T-helper 17 cell (primary cell): Measurements from ENCODE around the gene HDAC10. TPM values are rescaled to one million over a fixed set of nuclear protein-coding genes. Genes with fewer than 3 reads are reported as not detected.

Source experiments
- ATAC-seq: fragments of 150-1000 bp; cut with Tn5 transposase; 2 replicates; pipeline ENCODE4 v1.10.0; 2021; ENCODE audit warnings: mild to moderate bottlenecking, moderate library complexity
- DNase-seq, 3 donors: peaks; one replicate each; pipeline versions ENCODE4 v3.0.0 to v3.0.0-alpha.2; 2020 to 2021
- H3K9me3 ChIP-seq: one replicate; pipeline ENCODE4 v1.7.0; 2013; ENCODE audit warnings: low read length, mild to moderate bottlenecking; ENCODE audit not compliant: control insufficient read depth, poor library complexity, severe bottlenecking
- H3K27ac Mint-ChIP-seq: one replicate; pipeline ENCODE4 v1.8.0; 2022; ENCODE audit warnings: mild to moderate bottlenecking, moderate library complexity, mixed read lengths
- H3K27me3 Mint-ChIP-seq: one replicate; pipeline ENCODE4 v1.8.0; 2022; ENCODE audit warnings: mixed read lengths
- H3K36me3 Mint-ChIP-seq: one replicate; pipeline ENCODE4 v1.8.0; 2022; ENCODE audit warnings: low read depth, mixed read lengths
- H3K4me1 Mint-ChIP-seq: one replicate; pipeline ENCODE4 v1.8.0; 2022; ENCODE audit warnings: mild to moderate bottlenecking, mixed read lengths
- H3K4me3 Mint-ChIP-seq: one replicate; pipeline ENCODE4 v1.8.0; 2022; ENCODE audit warnings: mild to moderate bottlenecking, moderate library complexity, mixed read lengths
- total RNA-seq, 4 donors: library from RNA in 2 of 4; stranded (reverse) in 2 of 4; gene quantifications; one replicate each; pipeline ENCODE4 v1.2.3 and lab custom pipeline; 2022 to 2026

The HDAC10 gene
- total RNA-seq, 2 donors from 2014 or later, result 95.5 to 105 TPM

- Mint-ChIP-seq H3K27me3 (no peaks in the 10 kb centered on the region), H3K4me1 (peaks cover 29% of the 10 kb centered on the region), H3K4me3 (peak overlapping the region; percentile 94), H3K36me3 (peaks cover 2% of the 10 kb centered on the region), H3K27ac (peak overlapping the region; percentile 92)
- no peak for ATAC-seq
- H3K9me3 ChIP-seq, result no peaks in the 10 kb centered on the region
- no peak for DNase-seq
Measured at GRCh38 chr22:50243685-50244419, 7.2 kb downstream of the HDAC10 start.

GRCh38 chr22:50242406-50242949 lies 8.6 kb downstream of the HDAC10 start:
- no peaks in the 10 kb centered on the region for H3K9me3 ChIP-seq
- H3K4me3 Mint-ChIP-seq, result peak overlapping the region; percentile 94
- DNase-seq (no peak), ATAC-seq (no peak)
- H3K4me1 Mint-ChIP-seq, result peaks cover 27% of the 10 kb centered on the region
- no peaks in the 10 kb centered on the region for H3K27me3 Mint-ChIP-seq
- H3K27ac Mint-ChIP-seq, result peak overlapping the region; percentile 92
- peaks cover 2% of the 10 kb centered on the region for H3K36me3 Mint-ChIP-seq

DNA sequence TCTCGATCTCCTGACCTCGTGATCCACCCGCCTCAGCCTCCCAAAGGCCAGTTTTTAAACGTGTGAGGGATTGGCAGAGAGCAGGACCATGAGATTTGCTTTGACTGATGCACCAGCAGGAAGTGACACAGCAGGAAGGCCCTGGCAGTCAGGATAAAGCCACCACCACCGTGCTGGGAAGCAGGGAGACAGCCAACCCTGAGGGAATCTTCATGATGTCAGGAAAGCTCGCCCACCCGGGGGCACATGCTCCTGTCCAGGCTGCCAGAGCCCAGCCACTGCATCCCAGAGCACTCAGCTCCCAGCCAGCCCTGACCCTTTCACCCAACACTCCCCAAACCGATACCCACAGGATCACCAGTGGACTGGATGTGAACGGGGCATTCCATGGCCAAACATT lies 12.3 kb downstream of the HDAC10 start:
- Mint-ChIP-seq H3K4me1 (peaks cover 35% of the 10 kb centered on the region), H3K27ac (no peak overlapping the region), H3K36me3 (peaks cover 2% of the 10 kb centered on the region), H3K4me3 (no peak overlapping the region), H3K27me3 (no peaks in the 10 kb centered on the region)
- DNase-seq (no peak), ATAC-seq (no peak)
- no peaks in the 10 kb centered on the region for H3K9me3 ChIP-seq

DNA sequence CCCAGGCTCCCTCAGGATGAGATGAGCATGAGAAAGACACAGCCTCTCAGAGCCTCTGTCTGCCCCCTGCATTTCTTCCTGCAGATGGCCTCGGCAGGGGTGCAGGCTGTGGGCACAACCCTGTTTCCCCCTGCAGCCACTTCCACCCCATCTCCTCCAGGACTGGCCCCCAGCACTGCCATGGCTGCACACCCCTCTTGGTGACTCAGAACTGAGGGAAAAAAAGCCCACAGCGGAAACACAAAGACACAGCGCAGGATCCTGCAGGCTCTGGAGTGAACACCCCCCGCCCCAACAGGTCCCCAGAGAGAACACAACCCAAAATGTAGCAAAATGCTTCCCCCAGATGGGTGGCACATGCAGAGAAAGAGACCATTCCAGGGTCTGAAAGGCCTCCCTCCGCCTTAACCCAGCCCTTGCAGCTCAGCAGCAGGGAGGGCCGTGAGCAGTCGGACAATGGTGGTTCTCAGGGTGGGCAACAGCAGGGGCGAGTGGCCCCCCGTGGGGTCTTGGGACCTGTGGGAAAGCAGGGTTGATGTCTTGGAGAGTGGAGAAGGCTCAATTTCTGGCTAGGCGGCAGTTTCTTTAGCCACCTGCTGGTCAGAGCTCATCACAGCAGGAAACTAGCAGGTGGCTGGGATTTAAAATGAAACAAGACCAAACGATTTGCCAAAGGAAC lies 14.2 kb downstream of the HDAC10 start:
- Mint-ChIP-seq H3K36me3 (peaks cover 2% of the 10 kb centered on the region), H3K4me1 (peaks cover 31% of the 10 kb centered on the region), H3K27me3 (no peaks in the 10 kb centered on the region), H3K4me3 (no peak overlapping the region), H3K27ac (peak overlapping the region; percentile 70)
- no peaks in the 10 kb centered on the region for H3K9me3 ChIP-seq
- ATAC-seq (no peak), DNase-seq (no peak)

GRCh38 chr22:50233223-50233622 lies 17.8 kb downstream of the HDAC10 start:
- Mint-ChIP-seq H3K36me3 (peaks cover 5% of the 10 kb centered on the region), H3K4me3 (no peak overlapping the region), H3K27ac (peak overlapping the region; percentile 63), H3K4me1 (peaks cover 26% of the 10 kb centered on the region), H3K27me3 (no peaks in the 10 kb centered on the region)
- H3K9me3 ChIP-seq, result no peaks in the 10 kb centered on the region
- DNase-seq (no peak), ATAC-seq (no peak)

- H3K27me3 Mint-ChIP-seq, result no peaks in the 10 kb centered on the region
- H3K4me1 Mint-ChIP-seq, result peaks cover 22% of the 10 kb centered on the region
- ATAC-seq (no peak), DNase-seq (no peak)
- no peak overlapping the region for H3K27ac Mint-ChIP-seq
- no peaks in the 10 kb centered on the region for H3K9me3 ChIP-seq
- peaks cover 5% of the 10 kb centered on the region for H3K36me3 Mint-ChIP-seq
- no peak overlapping the region for H3K4me3 Mint-ChIP-seq
Measured at GRCh38 chr22:50232481-50233151, 18.4 kb downstream of the HDAC10 start.

DNA sequence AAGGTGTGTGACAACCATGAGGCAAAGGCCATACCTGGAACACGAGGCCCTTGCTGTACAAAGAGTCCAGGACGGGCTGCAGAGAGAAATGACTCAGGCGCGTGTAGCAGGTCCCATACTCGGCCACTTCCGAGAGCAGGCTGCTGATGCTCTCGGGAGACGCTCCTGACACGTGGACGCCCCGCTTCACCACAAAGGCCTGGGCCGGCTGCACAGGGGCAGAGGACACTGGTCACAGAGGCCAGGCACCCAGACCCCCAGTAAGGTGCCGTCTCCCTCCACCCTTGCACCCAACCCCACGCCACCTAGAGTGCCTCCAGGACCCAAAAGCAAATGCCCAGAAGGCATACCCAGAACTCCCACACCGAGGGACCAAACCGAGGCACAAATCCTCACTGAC lies 21.7 kb downstream of the HDAC10 start:
- Mint-ChIP-seq H3K27me3 (no peaks in the 10 kb centered on the region), H3K27ac (no peak overlapping the region), H3K36me3 (peaks cover 5% of the 10 kb centered on the region), H3K4me1 (peaks cover 15% of the 10 kb centered on the region), H3K4me3 (no peak overlapping the region)
- no peaks in the 10 kb centered on the region for H3K9me3 ChIP-seq
- ATAC-seq, result no peak
- DNase-seq, result no peak

DNA sequence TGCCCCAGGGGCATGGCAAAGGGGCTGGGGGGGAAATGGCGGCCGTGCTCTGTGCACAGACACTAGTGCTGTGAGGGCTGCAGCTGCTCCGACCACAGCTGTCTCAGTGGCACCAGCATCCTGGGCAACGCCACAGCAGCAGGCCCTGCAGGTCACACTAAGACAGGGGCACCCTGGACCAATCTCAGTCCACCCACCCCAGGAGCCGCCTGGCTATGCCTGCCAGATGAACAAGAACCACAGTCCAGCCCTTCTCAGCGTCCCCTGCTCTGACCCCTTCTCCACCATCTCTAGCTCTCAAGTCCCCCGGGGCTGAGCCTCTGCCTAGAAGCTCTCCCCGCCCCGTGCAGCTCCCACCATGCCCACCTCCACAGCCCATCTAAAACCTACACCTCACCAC lies 22.7 kb downstream of the HDAC10 start:
- no peak for ATAC-seq
- DNase-seq, result no peak
- Mint-ChIP-seq H3K36me3 (peaks cover 2% of the 10 kb centered on the region), H3K4me3 (no peak overlapping the region), H3K4me1 (peaks cover 9% of the 10 kb centered on the region), H3K27me3 (no peaks in the 10 kb centered on the region), H3K27ac (peak overlapping the region; percentile 47)
- H3K9me3 ChIP-seq, result no peaks in the 10 kb centered on the region

GRCh38 chr22:50227579-50228215 lies 23.4 kb downstream of the HDAC10 start:
- Mint-ChIP-seq H3K4me1 (peaks cover 9% of the 10 kb centered on the region), H3K4me3 (no peak overlapping the region), H3K36me3 (peaks cover 2% of the 10 kb centered on the region), H3K27me3 (no peaks in the 10 kb centered on the region), H3K27ac (no peak overlapping the region)
- no peak for ATAC-seq
- H3K9me3 ChIP-seq, result no peaks in the 10 kb centered on the region
- no peak for DNase-seq

DNA sequence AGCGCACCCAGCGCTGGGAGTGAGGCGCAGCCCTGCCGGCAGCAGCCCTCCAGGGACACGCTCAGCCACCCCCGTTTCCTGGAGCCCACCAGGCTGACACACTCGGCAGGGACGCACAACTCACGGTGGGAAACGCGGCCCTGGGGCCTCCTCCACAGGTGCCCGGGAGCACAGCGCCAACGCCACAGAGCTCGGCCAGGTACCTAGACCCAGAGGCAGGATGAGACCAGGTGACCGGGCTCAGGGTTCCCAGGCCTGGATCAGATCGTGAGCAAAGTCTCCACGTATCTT lies 24.2 kb downstream of the HDAC10 start:
- ATAC-seq (no peak), DNase-seq (no peak)
- peaks cover 9% of the 10 kb centered on the region for H3K4me1 Mint-ChIP-seq
- H3K27me3 Mint-ChIP-seq, result no peaks in the 10 kb centered on the region
- H3K4me3 Mint-ChIP-seq, result no peak overlapping the region
- no peak overlapping the region for H3K27ac Mint-ChIP-seq
- peaks cover 2% of the 10 kb centered on the region for H3K36me3 Mint-ChIP-seq
- H3K9me3 ChIP-seq, result no peaks in the 10 kb centered on the region

DNA sequence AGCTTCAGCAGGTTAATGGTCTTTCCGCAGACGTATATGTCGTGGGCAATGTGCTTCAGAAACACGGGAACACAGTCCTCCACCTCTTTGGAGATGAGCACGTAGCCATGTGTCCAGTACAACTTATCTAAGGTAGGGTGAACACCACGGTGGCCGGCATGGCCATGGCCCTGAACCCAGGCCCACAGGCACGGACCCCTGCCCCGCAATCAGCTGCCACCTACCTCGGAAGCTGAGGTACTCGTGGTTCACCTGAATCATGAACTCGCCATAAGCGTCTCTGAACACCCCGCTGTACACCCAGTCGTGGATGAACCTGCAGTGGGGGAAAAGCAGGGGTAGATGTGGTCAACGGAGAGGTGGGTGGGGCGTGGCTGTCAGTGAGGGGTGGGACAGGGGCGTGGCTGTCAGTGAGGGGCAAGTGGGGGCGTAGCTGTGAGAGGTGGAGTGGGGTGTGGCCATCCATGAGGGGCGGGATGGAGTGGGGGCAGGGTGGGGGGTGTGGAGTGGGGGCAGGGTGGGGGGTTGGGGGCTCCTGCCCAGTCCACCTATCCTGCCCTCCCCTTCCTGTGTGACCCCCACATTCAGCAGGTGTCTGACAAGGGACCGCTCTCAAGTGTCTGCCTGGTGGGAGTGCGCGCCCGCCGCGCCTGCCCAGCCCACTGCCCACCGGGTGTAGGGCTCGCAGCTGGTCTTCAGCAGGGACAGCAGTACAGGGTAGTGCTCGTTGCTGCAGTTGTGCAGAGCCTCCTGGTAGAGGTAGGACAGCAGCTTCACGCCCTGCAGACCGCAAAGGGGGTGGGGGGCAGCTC lies 24.8 kb downstream of the HDAC10 start:
- no peak for ATAC-seq
- Mint-ChIP-seq H3K4me1 (peaks cover 9% of the 10 kb centered on the region), H3K4me3 (no peak overlapping the region), H3K27me3 (no peaks in the 10 kb centered on the region), H3K27ac (no peak overlapping the region), H3K36me3 (peaks cover 2% of the 10 kb centered on the region)
- no peaks in the 10 kb centered on the region for H3K9me3 ChIP-seq
- DNase-seq, result no peak

GRCh38 chr22:50225200-50225969 lies 25.7 kb downstream of the HDAC10 start:
- H3K27me3 Mint-ChIP-seq, result no peaks in the 10 kb centered on the region
- H3K4me3 Mint-ChIP-seq, result no peak overlapping the region
- DNase-seq (no peak), ATAC-seq (no peak)
- no peak overlapping the region for H3K27ac Mint-ChIP-seq
- H3K36me3 Mint-ChIP-seq, result peaks cover 2% of the 10 kb centered on the region
- no peaks in the 10 kb centered on the region for H3K9me3 ChIP-seq
- H3K4me1 Mint-ChIP-seq, result peaks cover 9% of the 10 kb centered on the region
